ENCODE results near the gene SMIM12. TPM values are rescaled to one million over a fixed set of nuclear protein-coding genes. Genes with fewer than 3 reads are reported as not detected.

Gene SMIM12
- total and polyA plus RNA-seq, 2 of the 8 experiments (the other 6 are each of a cell fraction or from before 2014, with no cell fraction given): 40.9 to 49.2 TPM

DNA sequence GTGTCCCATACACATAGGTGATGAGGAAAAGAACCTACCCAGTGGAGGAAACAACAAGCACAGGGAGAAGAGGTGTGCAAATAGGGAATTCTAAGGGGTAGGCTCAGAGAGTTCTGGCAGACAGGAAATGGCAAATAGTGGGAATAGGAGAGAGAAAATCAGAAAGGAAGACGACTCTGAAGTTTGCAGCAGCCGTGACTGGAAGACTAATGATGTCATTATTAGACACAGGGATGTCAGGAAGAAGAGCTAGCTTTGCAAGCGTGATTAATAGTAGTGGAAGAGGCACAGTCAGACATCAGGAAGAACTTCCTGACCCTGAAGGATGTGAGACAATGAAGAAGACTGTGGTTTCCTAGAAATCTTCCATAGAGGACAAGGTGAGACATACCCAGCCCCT is 48.8 kb upstream of the SMIM12 start (continued):
- TF ChIP-seq CTCF (IDR thresholded peaks at IDR 0.05; ENCODE audit: control extremely low read depth in 1 of 3, insufficient read depth in 1 of 3, low read depth in 1 of 3, low read length in 3 of 3) (no peak), EZH2 (IDR thresholded peaks at IDR 0.05; ENCODE audit: low read depth, low read length, severe bottlenecking) (no peak), SP1 (IDR thresholded peaks at IDR 0.05; ENCODE audit: low read depth, low read length) (no peak), POLR2AphosphoS5 (IDR thresholded peaks at IDR 0.05; ENCODE audit: low read depth, low read length) (no peak), KDM1A (IDR thresholded peaks at IDR 0.05; ENCODE audit: borderline replicate concordance, low read length) (no peak), TAF7 (optimal IDR thresholded peaks at IDR 0.05; ENCODE audit: borderline replicate concordance, low read depth, low read length) (no peak)
